GM12878 (cell line): Measurements from ENCODE around the gene TASOR.

Source experiments
- CBFB ChIP-seq: IDR thresholded peaks from 2 replicates; pipeline ENCODE4 v1.6.1; 2016; ENCODE audit warnings: antibody characterized with exemption, low read depth
- CEBPB ChIP-seq, 2 experiments: fragments of 150-350 bp in 1 of 2; IDR thresholded peaks; 2 replicates each; pipeline ENCODE4 v1.6.1; 2012 to 2014; ENCODE audit warnings: low read depth in 2 of 2, low read length in 2 of 2, borderline replicate concordance in 1 of 2, inconsistent platforms in 1 of 2
- CREM ChIP-seq: IDR thresholded peaks from 2 replicates; pipeline ENCODE4 v1.6.1; 2014; ENCODE audit warnings: antibody characterized with exemption, low read depth
- CTCF ChIP-seq, 3 experiments: IDR thresholded peaks in 2 of 3; conservative IDR thresholded peaks in 1 of 3; 2 replicates each; pipeline ENCODE4 v1.5.1; 2011; ENCODE audit warnings: low read depth in 3 of 3, low read length in 3 of 3, mild to moderate bottlenecking in 3 of 3, control low read depth in 2 of 3, moderate library complexity in 2 of 3, inconsistent platforms in 1 of 3, mixed read lengths in 1 of 3; ENCODE audit not compliant: control insufficient read depth in 2 of 3, insufficient read depth in 1 of 3; ENCODE audit errors: extremely low read depth in 1 of 3
- NR2C2 ChIP-seq: IDR thresholded peaks from 2 replicates; pipeline ENCODE4 v1.6.1; 2011; ENCODE audit warnings: borderline replicate concordance, low read depth; ENCODE audit not compliant: control insufficient read depth, insufficient read length
- SUZ12 ChIP-seq: fragments of 200-600 bp; sonication (generic); IDR thresholded peaks from one replicate; pipeline ENCODE4 v1.6.1; 2018; ENCODE audit warnings: antibody characterized with exemption, mild to moderate bottlenecking; ENCODE audit not compliant: unreplicated experiment
- ZNF274 ChIP-seq: IDR thresholded peaks from one replicate; pipeline ENCODE4 v1.8.0; 2011; ENCODE audit not compliant: insufficient read length, insufficient read depth
- TF ChIP-seq, protein P1 (sequence below): fragments of 450-650 bp; formaldehyde crosslinking; IDR thresholded peaks from 2 replicates; pipeline ENCODE4 v1.5.0; 2022; ENCODE audit warnings: mild to moderate bottlenecking, missing genetic modification characterization

DNA sequence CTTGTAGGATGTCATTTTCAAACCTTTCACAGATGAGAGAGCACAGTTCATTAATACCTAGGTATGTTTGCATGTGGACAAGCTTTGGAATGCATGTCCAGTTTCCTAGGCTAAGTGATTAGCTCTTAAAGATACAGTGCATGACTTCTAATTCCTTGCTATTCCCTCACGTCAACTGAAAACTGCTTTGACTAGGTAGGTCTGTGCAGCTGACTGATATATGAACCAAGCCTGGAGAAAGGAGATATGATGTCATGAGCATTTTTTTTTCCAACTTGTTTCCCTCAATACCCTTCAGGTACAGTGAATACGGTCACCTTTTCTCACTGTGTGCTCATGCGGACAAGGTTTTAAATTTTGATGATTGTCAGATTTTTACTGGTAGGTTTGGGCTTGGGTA lies 41.6 kb upstream of the TASOR start:
- TF ChIP-seq CBFB (no peak), CTCF (IDR thresholded peaks at IDR 0.05 in 2 of 3, conservative IDR thresholded peaks at IDR 0.05 in 1 of 3; ENCODE audit: control insufficient read depth in 2 of 3, extremely low read depth in 1 of 3, insufficient read depth in 1 of 3, low read depth in 3 of 3, low read length in 3 of 3) (no peak), SUZ12 (no peak), ZNF274 (no peak), CEBPB (IDR thresholded peaks at IDR 0.05; ENCODE audit: borderline replicate concordance in 1 of 2, low read depth in 2 of 2, low read length in 2 of 2) (no peak), CREM (no peak), NR2C2 (no peak)
- TF ChIP-seq, protein P1, sequence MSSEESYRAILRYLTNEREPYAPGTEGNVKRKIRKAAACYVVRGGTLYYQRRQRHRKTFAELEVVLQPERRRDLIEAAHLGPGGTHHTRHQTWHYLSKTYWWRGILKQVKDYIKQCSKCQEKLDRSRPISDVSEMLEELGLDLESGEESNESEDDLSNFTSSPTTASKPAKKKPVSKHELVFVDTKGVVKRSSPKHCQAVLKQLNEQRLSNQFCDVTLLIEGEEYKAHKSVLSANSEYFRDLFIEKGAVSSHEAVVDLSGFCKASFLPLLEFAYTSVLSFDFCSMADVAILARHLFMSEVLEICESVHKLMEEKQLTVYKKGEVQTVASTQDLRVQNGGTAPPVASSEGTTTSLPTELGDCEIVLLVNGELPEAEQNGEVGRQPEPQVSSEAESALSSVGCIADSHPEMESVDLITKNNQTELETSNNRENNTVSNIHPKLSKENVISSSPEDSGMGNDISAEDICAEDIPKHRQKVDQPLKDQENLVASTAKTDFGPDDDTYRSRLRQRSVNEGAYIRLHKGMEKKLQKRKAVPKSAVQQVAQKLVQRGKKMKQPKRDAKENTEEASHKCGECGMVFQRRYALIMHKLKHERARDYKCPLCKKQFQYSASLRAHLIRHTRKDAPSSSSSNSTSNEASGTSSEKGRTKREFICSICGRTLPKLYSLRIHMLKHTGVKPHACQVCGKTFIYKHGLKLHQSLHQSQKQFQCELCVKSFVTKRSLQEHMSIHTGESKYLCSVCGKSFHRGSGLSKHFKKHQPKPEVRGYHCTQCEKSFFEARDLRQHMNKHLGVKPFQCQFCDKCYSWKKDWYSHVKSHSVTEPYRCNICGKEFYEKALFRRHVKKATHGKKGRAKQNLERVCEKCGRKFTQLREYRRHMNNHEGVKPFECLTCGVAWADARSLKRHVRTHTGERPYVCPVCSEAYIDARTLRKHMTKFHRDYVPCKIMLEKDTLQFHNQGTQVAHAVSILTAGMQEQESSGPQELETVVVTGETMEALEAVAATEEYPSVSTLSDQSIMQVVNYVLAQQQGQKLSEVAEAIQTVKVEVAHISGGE (CRISPR knock-in tag) = no peak
